OCI-LY1 (cell line): ENCODE measurements around the gene C9.

Experiments used
- H2AFZ ChIP-seq: fragments of 200-600 bp; sonication (generic), shearing (Covaris generic); 2 replicates; pipeline ENCODE4 v1.6.0; 2014; ENCODE audit warnings: antibody characterized with exemption, mild to moderate bottlenecking, low read length
- H3F3A ChIP-seq: fragments of 200-600 bp; sonication (generic), shearing (Covaris generic); 2 replicates; pipeline ENCODE4 v1.6.0; 2014; ENCODE audit warnings: mild to moderate bottlenecking, antibody characterized with exemption, low read length, moderate library complexity; ENCODE audit not compliant: insufficient read depth
- H3K27ac ChIP-seq: fragments of 200-600 bp; sonication (generic); 2 replicates; pipeline ENCODE4 v1.5.1; 2014; ENCODE audit warnings: low read length, mixed run types, mild to moderate bottlenecking, low read depth; ENCODE audit not compliant: poor library complexity, severe bottlenecking
- H3K27me3 ChIP-seq: fragments of 200-600 bp; sonication (generic); 2 replicates; pipeline ENCODE4 v1.6.0; 2014; ENCODE audit warnings: antibody characterized with exemption, mild to moderate bottlenecking, low read length, moderate library complexity; ENCODE audit not compliant: insufficient read depth
- H3K36me3 ChIP-seq: fragments of 200-600 bp; sonication (generic); 2 replicates; pipeline ENCODE4 v1.6.1; 2014; ENCODE audit warnings: mild to moderate bottlenecking, antibody characterized with exemption, low read length, moderate library complexity, mixed read lengths; ENCODE audit not compliant: insufficient read depth
- H3K4me1 ChIP-seq: fragments of 200-600 bp; sonication (generic); 2 replicates; pipeline ENCODE4 v1.5.1; 2014; ENCODE audit warnings: mild to moderate bottlenecking, low read length, moderate library complexity; ENCODE audit not compliant: insufficient read depth, severe bottlenecking
- H3K4me2 ChIP-seq: fragments of 200-600 bp; sonication (generic), shearing (Covaris generic); 2 replicates; pipeline ENCODE4 v1.6.1; 2014; ENCODE audit warnings: low read length
- H3K4me3 ChIP-seq: fragments of 200-600 bp; sonication (generic); 2 replicates; pipeline ENCODE4 v1.5.1; 2014; ENCODE audit warnings: low read length, low read depth, mild to moderate bottlenecking, mixed read lengths; ENCODE audit not compliant: poor library complexity, severe bottlenecking
- H3K79me2 ChIP-seq: fragments of 200-600 bp; shearing (Covaris generic); 2 replicates; pipeline ENCODE4 v1.6.1; 2016; ENCODE audit warnings: mixed run types, low read length, mixed read lengths; ENCODE audit not compliant: insufficient read depth
- H3K9ac ChIP-seq: fragments of 200-600 bp; sonication (generic), shearing (Covaris generic); 2 replicates; pipeline ENCODE4 v1.6.1; 2014; ENCODE audit warnings: mild to moderate bottlenecking, low read length, mixed read lengths
- H3K9me2 ChIP-seq: fragments of 200-600 bp; sonication (generic), shearing (Covaris generic); 2 replicates; pipeline ENCODE4 v1.6.1; 2014; ENCODE audit warnings: low read depth, mild to moderate bottlenecking, low read length, mixed read lengths
- H3K9me3 ChIP-seq: fragments of 200-600 bp; shearing (Covaris generic); 2 replicates; pipeline ENCODE4 v1.6.1; 2014; ENCODE audit warnings: low read length, mixed read lengths
- H4K20me1 ChIP-seq: fragments of 200-600 bp; sonication (generic), shearing (Covaris generic); 2 replicates; pipeline ENCODE4 v1.6.0; 2016; ENCODE audit warnings: mild to moderate bottlenecking, low read length; ENCODE audit not compliant: insufficient read depth
- EZH2 ChIP-seq: fragments of 200-600 bp; sonication (generic), shearing (Covaris generic); IDR thresholded peaks from 2 replicates; pipeline ENCODE4 v1.8.0; 2017; ENCODE audit warnings: borderline replicate concordance, mixed run types, mild to moderate bottlenecking, antibody characterized with exemption, low read length, moderate library complexity, mixed read lengths
- TF ChIP-seq, protein P1 (sequence below): fragments of 200-600 bp; sonication (generic), shearing (Covaris generic); IDR thresholded peaks from 2 replicates; pipeline ENCODE4 v1.5.1; 2017; ENCODE audit warnings: mild to moderate bottlenecking, antibody characterized with exemption, low read length, moderate library complexity, mixed read lengths

Gene C9

DNA sequence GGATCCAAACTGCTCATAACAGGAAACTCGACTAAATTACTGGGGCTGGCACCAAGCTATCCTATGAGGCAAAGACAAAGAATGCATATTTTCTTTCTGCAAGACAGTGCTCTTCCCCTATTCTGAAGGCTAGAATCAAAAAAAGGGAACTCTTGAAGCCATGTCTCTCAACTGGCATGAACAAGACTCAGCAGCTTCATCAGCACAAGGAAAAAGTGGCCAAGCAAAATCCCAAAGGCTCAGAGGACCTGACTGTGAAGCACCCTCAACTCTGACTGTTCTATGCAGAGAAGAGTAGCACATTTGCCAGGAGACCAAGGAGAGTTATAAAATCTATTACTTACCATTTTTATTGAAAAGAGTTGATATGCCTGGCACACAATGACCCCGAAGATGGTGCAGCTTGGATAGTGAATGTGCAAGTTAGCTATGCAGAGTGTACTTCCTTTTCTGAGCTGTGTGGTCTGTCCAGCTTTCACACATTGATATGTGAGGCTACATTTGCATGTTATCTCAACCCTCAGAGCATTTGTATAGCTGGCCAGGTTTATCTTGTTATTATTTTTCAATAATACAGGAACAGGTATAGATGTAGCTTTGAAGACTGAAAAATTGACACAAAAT lies 94.0 kb downstream of the C9 start:
- TF ChIP-seq, protein P1, sequence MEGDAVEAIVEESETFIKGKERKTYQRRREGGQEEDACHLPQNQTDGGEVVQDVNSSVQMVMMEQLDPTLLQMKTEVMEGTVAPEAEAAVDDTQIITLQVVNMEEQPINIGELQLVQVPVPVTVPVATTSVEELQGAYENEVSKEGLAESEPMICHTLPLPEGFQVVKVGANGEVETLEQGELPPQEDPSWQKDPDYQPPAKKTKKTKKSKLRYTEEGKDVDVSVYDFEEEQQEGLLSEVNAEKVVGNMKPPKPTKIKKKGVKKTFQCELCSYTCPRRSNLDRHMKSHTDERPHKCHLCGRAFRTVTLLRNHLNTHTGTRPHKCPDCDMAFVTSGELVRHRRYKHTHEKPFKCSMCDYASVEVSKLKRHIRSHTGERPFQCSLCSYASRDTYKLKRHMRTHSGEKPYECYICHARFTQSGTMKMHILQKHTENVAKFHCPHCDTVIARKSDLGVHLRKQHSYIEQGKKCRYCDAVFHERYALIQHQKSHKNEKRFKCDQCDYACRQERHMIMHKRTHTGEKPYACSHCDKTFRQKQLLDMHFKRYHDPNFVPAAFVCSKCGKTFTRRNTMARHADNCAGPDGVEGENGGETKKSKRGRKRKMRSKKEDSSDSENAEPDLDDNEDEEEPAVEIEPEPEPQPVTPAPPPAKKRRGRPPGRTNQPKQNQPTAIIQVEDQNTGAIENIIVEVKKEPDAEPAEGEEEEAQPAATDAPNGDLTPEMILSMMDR = no peak
- no peak for TF ChIP-seq EZH2
- Histone ChIP-seq H3K4me2 (no peak overlapping the region), H3K79me2 (no peaks in the 10 kb centered on the region), H3K9ac (no peak overlapping the region), H3K27ac (no peak overlapping the region), H3K36me3 (no peaks in the 10 kb centered on the region), H4K20me1 (no peaks in the 10 kb centered on the region), H3F3A (no peaks in the 10 kb centered on the region), H3K27me3 (no peaks in the 10 kb centered on the region), H3K9me3 (no peaks in the 10 kb centered on the region), H2AFZ (no peak overlapping the region), H3K4me3 (no peak overlapping the region), H3K9me2 (no peaks in the 10 kb centered on the region), H3K4me1 (peaks cover 8% of the 10 kb centered on the region)

DNA sequence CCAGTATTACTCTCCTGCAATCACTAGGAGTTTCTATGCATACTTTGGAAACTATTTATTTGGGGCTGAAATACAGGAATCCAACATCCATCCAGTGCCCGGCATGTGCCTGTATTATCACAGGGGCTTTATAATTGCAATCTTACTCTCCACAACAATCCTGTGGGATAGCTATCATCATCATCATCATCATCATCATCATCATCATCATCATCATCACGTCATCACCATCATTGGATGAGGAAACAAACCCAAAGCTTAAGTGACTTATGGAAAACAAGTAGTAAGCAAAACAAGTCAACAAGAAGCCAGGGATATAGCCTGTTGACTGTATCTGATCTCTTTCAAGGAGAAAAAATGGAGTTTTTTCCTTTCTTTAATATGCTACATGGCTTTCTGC lies 97.1 kb downstream of the C9 start:
- no peak overlapping the region for H3K9ac ChIP-seq
- no peak overlapping the region for H2AFZ ChIP-seq
- H3K9me3 ChIP-seq = no peaks in the 10 kb centered on the region
- no peaks in the 10 kb centered on the region for H3K4me1 ChIP-seq
- H3K27me3 ChIP-seq = no peaks in the 10 kb centered on the region
- no peaks in the 10 kb centered on the region for H3F3A ChIP-seq
- no peaks in the 10 kb centered on the region for H3K36me3 ChIP-seq
- no peak overlapping the region for H3K27ac ChIP-seq
- no peaks in the 10 kb centered on the region for H3K9me2 ChIP-seq
- H3K4me3 ChIP-seq = no peak overlapping the region
- TF ChIP-seq, protein P1 = no peak
- H3K79me2 ChIP-seq = no peaks in the 10 kb centered on the region
- H4K20me1 ChIP-seq = no peaks in the 10 kb centered on the region
- no peak overlapping the region for H3K4me2 ChIP-seq

GRCh38 chr5:39266442-39266841 lies 97.9 kb downstream of the C9 start:
- H3K36me3 ChIP-seq = no peaks in the 10 kb centered on the region
- no peaks in the 10 kb centered on the region for H3K9me3 ChIP-seq
- H4K20me1 ChIP-seq = no peaks in the 10 kb centered on the region
- H3K4me2 ChIP-seq = no peak overlapping the region
- H3K27ac ChIP-seq = no peak overlapping the region
- H3K27me3 ChIP-seq = no peaks in the 10 kb centered on the region
- H3K4me3 ChIP-seq = no peak overlapping the region
- H3K4me1 ChIP-seq = no peaks in the 10 kb centered on the region
- no peak for TF ChIP-seq EZH2
- TF ChIP-seq, protein P1 = no peak
- no peak overlapping the region for H3K9ac ChIP-seq
- no peaks in the 10 kb centered on the region for H3K79me2 ChIP-seq
- no peak overlapping the region for H2AFZ ChIP-seq
- no peaks in the 10 kb centered on the region for H3K9me2 ChIP-seq
- no peaks in the 10 kb centered on the region for H3F3A ChIP-seq
